ENCODE measurements around the gene C1orf174.

DNA sequence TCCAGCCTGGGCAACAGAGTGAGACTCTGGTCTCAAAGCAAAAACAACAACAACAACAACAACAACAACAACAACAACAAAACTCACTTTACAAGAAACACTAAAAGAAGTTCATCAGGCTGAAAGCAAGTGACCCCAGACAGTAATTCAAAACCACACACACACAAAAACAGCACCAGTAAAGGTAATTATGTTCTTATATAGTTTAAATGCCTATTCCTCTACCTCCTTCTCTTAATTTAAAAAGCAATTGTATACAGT is 1.7 kb downstream of the C1orf174 start:
- TF ChIP-seq, protein P1, sequence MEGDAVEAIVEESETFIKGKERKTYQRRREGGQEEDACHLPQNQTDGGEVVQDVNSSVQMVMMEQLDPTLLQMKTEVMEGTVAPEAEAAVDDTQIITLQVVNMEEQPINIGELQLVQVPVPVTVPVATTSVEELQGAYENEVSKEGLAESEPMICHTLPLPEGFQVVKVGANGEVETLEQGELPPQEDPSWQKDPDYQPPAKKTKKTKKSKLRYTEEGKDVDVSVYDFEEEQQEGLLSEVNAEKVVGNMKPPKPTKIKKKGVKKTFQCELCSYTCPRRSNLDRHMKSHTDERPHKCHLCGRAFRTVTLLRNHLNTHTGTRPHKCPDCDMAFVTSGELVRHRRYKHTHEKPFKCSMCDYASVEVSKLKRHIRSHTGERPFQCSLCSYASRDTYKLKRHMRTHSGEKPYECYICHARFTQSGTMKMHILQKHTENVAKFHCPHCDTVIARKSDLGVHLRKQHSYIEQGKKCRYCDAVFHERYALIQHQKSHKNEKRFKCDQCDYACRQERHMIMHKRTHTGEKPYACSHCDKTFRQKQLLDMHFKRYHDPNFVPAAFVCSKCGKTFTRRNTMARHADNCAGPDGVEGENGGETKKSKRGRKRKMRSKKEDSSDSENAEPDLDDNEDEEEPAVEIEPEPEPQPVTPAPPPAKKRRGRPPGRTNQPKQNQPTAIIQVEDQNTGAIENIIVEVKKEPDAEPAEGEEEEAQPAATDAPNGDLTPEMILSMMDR (conservative IDR thresholded peaks at IDR 0.05): no peak
- TF ChIP-seq EZH2 (IDR thresholded peaks at IDR 0.05; ENCODE audit: low read depth): no peak

Measured in PC-9 (cell line).